HFFc6 (cell line): Measurements from ENCODE around the gene GCNT3. TPM values are rescaled to one million over a fixed set of nuclear protein-coding genes. Genes with fewer than 3 reads are reported as not detected.

Source experiments
- DNase-seq: peaks from one replicate; pipeline ENCODE4 v3.0.0-alpha.2; 2018
- H3K27ac Mint-ChIP-seq: 2 replicates; pipeline ENCODE4 v1.8.0; 2020; ENCODE audit warnings: mild to moderate bottlenecking, mixed read lengths
- H3K27me3 Mint-ChIP-seq: 2 replicates; pipeline ENCODE4 v1.8.0; 2021; ENCODE audit warnings: mild to moderate bottlenecking, moderate library complexity, mixed read lengths; ENCODE audit not compliant: insufficient read depth
- H3K36me3 Mint-ChIP-seq: 2 replicates; pipeline ENCODE4 v1.8.0; 2021; ENCODE audit warnings: low read depth, mixed read lengths
- H3K4me1 Mint-ChIP-seq: 2 replicates; pipeline ENCODE4 v1.8.0; 2020; ENCODE audit warnings: low read depth, mixed read lengths
- H3K4me3 Mint-ChIP-seq: 2 replicates; pipeline ENCODE4 v1.8.0; 2020; ENCODE audit warnings: mild to moderate bottlenecking, moderate library complexity, mixed read lengths
- H3K9me3 Mint-ChIP-seq: 2 replicates; pipeline ENCODE4 v1.8.0; 2020; ENCODE audit warnings: mild to moderate bottlenecking, mixed read lengths
- total RNA-seq, 6 experiments: library from RNA; stranded (reverse); fragmentation: NEBNext Ultra II Directional; extraction: Animal tissue kit (Norgen Biotek cat#: 25700); gene quantifications; 2 replicates in 1 of 6; 3 replicates in 5 of 6; pipeline ENCODE4 v1.2.3, GENCODE V29; 2021
- TF ChIP-seq, protein P1 (sequence below): fragments of 200-600 bp; sonication (generic); IDR thresholded peaks from 2 replicates; pipeline ENCODE4 v1.5.0; 2021; ENCODE audit warnings: antibody characterized with exemption, mild to moderate bottlenecking

GCNT3 gene
- total RNA-seq, 6 experiments from 2014 or later, result not detected

DNA sequence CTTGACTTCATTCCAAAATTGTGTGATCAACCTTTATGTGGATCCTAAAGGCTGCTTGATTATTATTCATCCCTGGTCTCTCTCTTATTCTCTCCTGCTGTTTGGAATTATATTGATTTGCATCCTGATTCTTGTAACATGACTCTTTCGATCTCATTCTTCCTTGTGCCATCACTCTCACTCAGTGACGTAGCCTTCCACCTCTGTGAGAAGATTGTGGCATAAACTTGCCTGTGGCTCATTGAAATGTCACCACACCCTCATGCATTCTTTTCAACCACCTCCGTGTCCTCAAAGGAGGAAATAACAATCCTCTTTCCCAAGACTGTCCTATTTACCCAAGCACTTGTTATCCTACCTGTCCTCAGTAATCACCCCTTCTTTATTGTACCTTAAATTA is 41.3 kb upstream of the GCNT3 start:
- Mint-ChIP-seq H3K9me3 (no peaks in the 10 kb centered on the region; the same call in 1 of the 2 replicates), H3K4me1 (peaks cover 7% of the 10 kb centered on the region), H3K27me3 (peaks cover 10% of the 10 kb centered on the region), H3K27ac (no peak overlapping the region), H3K36me3 (no peaks in the 10 kb centered on the region), H3K4me3 (no peak overlapping the region)
- DNase-seq, result no peak
- TF ChIP-seq, protein P1, sequence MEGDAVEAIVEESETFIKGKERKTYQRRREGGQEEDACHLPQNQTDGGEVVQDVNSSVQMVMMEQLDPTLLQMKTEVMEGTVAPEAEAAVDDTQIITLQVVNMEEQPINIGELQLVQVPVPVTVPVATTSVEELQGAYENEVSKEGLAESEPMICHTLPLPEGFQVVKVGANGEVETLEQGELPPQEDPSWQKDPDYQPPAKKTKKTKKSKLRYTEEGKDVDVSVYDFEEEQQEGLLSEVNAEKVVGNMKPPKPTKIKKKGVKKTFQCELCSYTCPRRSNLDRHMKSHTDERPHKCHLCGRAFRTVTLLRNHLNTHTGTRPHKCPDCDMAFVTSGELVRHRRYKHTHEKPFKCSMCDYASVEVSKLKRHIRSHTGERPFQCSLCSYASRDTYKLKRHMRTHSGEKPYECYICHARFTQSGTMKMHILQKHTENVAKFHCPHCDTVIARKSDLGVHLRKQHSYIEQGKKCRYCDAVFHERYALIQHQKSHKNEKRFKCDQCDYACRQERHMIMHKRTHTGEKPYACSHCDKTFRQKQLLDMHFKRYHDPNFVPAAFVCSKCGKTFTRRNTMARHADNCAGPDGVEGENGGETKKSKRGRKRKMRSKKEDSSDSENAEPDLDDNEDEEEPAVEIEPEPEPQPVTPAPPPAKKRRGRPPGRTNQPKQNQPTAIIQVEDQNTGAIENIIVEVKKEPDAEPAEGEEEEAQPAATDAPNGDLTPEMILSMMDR, result no peak

DNA sequence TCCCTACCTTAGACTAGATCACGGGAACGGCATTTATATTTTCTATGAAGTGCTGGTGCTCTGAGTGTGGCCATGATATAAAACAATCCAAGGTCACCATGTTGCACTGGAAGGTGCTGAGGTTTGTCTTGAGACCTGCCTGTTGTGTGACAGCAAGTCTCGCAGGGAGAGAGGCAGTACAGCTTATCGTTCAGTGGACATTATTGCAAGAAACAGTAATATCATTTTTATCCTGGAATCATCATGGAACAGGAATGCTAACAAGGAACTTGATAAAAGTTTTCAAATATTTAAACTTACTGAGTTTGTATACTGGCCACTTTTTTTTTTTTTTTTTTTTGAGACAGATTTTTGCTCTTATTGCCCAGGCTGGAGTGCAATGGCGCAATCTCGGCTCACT is 40.0 kb upstream of the GCNT3 start:
- peaks cover 7% of the 10 kb centered on the region for H3K4me1 Mint-ChIP-seq
- no peak for DNase-seq
- H3K27ac Mint-ChIP-seq, result no peak overlapping the region
- TF ChIP-seq, protein P1, result no peak
- H3K27me3 Mint-ChIP-seq, result peaks cover 11% of the 10 kb centered on the region
- H3K36me3 Mint-ChIP-seq, result no peaks in the 10 kb centered on the region
- no peak overlapping the region for H3K4me3 Mint-ChIP-seq
- no peaks in the 10 kb centered on the region for H3K9me3 Mint-ChIP-seq

DNA sequence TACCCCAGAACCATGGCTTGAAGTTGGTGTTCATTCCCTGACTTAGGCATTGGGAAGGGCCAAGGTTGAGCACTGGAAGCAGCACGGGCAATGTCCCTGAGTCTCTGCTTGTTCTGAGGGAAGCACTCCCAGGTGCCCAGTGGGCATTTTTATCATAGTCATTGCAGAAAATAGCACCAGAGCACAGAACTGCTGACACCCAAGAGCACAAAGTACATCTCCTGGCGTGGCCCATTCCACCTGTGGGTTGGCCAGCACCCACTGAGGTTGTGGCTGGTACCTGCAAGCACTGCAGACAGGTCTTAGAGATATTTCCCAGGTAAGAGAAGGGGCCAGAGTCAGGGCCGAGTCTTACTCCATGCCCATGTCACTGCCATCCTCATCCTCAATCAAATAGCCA is 28.5 kb upstream of the GCNT3 start:
- Mint-ChIP-seq H3K4me3 (no peak overlapping the region), H3K27me3 (peaks cover 24% of the 10 kb centered on the region), H3K9me3 (no peaks in the 10 kb centered on the region), H3K4me1 (no peaks in the 10 kb centered on the region), H3K36me3 (no peaks in the 10 kb centered on the region), H3K27ac (no peak overlapping the region)
- no peak for DNase-seq
- TF ChIP-seq, protein P1, result no peak

GRCh38 chr15:59587085-59587826 is 24.3 kb upstream of the GCNT3 start:
- peaks cover 9% of the 10 kb centered on the region for H3K27me3 Mint-ChIP-seq
- no peaks in the 10 kb centered on the region for H3K36me3 Mint-ChIP-seq
- H3K9me3 Mint-ChIP-seq, result no peaks in the 10 kb centered on the region
- no peak overlapping the region for H3K27ac Mint-ChIP-seq
- TF ChIP-seq, protein P1, result no peak
- H3K4me3 Mint-ChIP-seq, result no peak overlapping the region
- DNase-seq, result no peak
- no peaks in the 10 kb centered on the region for H3K4me1 Mint-ChIP-seq

DNA sequence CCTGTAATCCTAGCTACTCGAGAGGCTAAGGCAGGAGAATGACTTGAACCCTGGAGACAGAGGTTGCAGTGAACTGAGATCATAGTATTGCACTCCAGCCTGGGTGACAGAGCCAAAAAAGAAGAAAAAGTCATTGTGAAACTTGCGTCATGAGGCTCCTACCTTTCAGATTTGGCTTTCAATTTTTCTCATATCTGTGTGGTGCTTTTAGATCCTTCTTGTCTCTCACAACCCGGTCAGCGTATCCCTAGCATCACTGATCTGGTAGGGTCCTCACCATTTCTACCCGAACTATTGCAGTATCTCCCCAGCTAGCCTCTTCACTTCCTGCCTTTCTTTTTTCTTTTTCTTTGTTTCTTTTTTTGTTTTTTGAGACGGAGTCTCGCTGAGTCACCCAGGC is 21.6 kb upstream of the GCNT3 start:
- no peak for DNase-seq
- Mint-ChIP-seq H3K27me3 (no peaks in the 10 kb centered on the region; the same call in 1 of the 2 replicates), H3K4me1 (peaks cover 11% of the 10 kb centered on the region), H3K27ac (no peak overlapping the region), H3K9me3 (no peaks in the 10 kb centered on the region), H3K36me3 (no peaks in the 10 kb centered on the region), H3K4me3 (no peak overlapping the region)
- TF ChIP-seq, protein P1, result no peak
